Stimulated activated CD8-positive, alpha-beta memory T cell treated with anti-CD3 and anti-CD28 coated beads, Interleukin-4, amount 100 ng/mL, for 48 hours (primary cell): ENCODE measurements around the gene C5AR2.
"Not testable (repeated sequence)": the region's sequence is repeated elsewhere in the genome, so short reads cannot be mapped to it uniquely, and the experiment has no call there.

ENCODE experiments used
- DNase-seq: peaks from one replicate; pipeline ENCODE4 v3.0.0-alpha.2; 2020

C5AR2 gene

GRCh38 chr19:47324502-47324901 lies 7.5 kb upstream of the C5AR2 start:
- DNase-seq, result no peak

DNA sequence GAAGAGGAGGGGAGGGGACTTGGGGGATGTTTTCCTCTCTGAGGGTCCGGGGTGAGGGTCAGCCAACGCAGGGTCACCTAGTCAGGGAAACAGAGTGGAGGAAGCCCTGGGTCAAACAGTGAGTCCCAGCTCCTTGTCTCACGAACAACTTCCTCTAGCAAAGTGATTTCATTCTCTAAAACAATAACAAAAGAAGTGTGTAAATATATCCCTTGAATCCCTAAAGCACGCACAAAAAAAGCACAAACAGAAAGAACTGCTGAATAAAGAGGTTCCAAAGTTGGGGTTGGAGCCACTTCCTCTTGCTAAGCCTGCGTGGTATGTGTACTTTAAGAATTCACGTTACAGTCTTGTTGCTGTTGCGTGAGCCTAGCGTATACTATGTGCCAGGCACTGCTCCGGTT lies 1.5 kb upstream of the C5AR2 start:
- DNase-seq, result no peak

GRCh38 chr19:47331490-47331889 lies 485 bp upstream of the C5AR2 start:
- DNase-seq, result no peak

DNA sequence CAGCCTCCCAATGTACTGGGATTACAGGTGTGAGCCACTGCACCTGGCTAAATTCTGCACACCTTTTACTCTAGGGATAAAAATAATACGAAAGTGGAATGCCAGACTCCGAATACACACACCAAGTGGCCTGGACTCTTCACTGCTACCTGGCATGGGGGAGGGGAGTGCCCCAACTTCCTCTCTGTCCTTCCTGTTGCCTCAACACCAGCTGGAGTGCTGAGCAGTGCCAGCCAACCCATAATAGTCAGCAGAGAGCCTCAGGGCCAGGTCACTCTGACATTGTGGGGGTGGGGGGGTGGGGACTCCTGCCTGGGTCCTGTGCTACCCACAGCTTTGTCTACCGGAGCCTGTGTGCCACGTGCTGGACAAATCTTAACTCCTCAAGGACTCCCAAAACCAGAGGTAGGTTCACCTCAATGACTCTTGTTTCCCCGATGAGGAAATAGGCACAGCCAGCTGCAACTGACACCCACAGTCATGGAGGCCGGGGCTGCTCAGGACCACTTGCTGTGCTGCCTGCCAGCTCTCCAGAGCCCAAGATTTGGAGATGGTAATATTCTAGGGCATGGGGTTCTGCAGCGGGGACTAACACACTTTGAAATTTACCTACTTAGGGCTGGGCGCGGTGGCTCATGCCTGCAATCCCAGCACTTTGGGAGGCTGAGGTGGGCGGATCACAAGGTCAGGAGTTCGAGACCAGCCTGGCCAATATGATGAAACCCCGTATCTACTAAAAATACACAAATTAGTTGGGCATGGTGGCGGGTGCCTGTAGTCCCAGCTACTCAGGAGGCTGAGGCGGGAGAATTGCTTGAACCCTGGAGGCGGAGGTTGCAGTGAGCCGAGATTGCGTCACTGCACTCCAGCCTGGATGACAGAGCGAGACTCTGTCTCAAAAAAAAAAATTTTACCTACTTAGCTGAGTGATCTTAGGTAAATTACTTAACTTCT lies 5.1 kb downstream of the C5AR2 start:
- DNase-seq, result not testable (repeated sequence)

DNA sequence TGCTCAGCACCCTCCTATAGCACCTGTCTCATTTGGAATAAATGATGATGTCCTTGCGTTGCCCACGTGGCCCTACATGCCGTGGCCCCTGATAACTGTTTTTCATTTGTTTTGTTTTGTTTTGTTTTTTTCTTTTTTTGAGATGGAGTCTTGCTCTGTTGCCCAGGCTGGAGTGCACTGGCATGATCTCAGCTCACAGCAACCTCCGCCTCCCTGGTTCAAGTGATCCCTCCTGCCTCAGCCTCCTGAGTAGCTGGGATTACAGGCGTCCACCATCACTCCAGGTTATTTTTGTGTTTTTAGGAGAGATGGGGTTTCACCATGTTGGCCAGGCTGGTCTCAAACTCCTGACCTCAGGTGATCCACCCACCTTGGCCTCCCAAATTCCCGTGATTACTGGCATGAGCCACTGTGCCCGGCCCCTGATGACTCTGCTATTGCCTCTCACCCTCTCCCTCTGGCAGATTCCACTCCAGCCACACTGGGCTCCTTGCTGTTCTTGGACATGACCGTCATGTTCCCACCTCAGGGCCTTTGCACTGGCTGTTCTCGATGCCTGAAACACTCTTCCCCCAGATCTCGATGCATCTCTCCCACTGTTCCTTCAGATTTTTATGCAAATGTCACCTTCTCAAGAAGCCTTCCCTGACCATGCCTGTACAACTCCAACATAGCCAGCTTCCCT lies 7.4 kb downstream of the C5AR2 start:
- DNase-seq, result no peak

DNA sequence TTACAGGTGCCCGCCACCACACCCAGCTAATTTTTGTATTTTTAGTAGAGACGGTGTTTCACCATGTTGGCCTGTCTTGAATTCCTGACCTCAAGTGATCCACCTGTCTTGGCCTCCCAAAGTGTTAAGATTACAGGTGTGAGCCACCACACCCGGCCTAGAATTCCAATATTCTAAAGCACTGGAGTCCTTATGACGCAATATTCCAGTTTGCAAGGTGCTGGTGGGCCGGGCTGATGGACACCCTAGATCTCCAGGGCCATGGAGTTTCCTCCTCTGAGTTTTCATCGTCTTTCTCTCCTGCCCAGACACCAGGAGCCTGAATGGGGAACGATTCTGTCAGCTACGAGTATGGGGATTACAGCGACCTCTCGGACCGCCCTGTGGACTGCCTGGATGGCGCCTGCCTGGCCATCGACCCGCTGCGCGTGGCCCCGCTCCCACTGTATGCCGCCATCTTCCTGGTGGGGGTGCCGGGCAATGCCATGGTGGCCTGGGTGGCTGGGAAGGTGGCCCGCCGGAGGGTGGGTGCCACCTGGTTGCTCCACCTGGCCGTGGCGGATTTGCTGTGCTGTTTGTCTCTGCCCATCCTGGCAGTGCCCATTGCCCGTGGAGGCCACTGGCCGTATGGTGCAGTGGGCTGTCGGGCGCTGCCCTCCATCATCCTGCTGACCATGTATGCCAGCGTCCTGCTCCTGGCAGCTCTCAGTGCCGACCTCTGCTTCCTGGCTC lies 8.7 kb downstream of the C5AR2 start:
- DNase-seq, result no peak

- no peak for DNase-seq
Measured at GRCh38 chr19:47341734-47342133, 9.8 kb downstream of the C5AR2 start.

DNA sequence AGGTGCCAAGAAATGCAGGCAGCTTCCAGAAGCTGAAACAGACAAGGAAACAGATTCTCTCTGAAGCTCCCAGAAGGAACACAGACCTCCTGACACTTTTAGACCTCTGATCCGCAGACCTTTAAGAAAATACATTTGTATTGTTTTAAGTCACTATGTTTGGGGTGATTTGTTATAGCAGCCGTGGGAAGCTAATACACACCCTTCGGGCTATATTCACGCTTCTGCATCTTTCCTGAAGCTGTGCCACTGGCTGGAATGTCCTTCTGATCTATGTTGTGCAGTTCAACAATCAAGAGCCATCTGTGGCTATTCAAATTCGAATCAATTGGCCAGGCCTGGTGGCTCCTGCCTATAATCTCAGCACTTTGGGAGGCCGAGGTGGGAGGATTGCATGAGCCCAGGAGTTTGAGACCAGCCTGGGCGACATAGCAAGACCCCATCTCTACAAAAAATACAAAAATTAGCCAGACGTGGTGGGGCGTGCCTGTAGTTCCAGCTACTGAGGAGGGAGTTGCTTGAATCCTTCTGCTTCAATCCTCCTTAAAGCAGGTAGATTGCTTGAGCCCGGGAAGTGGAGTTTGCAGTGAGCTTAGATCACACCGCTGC lies 11.3 kb downstream of the C5AR2 start:
- no peak for DNase-seq

DNA sequence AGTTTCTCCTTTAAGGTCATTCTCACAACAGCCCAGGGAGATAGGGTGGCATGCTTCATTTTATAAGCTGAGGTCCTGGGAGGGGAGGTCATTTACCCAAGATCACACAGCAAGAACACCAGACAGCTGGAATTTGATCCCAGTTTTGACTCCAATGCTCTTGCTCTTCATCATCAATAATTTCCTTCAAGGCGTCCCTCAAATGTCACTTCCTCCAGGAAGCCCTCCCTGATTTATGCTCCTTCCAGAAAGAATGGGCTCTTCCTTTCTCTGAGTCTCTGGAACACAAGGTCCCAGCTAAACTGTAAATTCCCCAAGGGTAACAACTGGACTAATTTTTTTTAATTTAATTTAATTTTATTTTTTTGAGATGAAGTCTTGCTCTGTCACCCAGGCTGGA lies 12.4 kb downstream of the C5AR2 start:
- no peak for DNase-seq

- not testable (repeated sequence) for DNase-seq
Measured at GRCh38 chr19:47346024-47346423, 14.0 kb downstream of the C5AR2 start.

DNA sequence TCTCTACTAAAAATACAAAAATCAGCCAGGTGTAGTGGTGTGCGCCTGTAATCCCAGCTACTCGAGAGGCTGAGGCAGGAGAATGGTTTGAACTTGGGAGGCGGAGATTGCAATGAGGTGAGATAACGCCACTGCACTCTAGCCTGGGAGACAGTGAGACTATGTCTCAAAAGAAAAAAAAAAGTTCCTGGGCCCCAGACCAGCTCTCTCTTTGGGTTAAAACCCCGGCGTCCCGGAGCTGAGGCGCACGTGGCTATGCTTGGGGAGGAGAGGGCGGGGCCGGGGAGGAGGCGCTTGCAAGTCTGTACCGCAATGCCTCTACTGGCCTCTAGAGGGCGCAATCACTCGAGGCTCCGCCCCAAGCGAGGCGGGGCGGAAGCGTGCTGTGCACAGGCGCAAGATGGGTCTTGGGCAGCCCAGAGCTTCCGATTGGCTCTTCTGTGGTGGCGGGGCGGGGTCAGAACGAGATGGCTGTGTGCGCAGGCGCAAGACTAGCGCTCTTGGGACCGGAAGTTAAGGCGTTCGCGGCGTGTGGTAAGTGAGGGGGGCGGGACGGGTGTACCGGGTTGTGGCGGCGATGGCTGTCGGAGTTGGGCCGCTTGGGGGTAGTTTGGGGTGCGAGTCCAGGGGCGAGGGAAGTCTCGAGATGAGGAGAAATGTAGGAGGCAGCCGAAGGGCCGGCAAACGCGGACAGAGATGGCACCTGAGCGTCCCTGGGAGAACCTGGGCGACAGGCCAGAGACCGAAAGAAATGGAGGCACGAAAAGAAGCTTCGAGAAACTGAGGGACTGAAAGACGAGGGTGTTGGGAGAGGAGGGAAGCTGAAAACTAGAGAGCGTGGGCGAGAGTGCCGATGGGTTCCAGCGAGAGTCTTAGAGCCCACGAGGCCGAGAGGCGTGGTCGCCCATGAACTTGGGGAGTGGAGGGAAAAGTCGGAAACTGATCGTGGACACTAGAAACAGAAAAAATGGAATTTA lies 17.1 kb downstream of the C5AR2 start, which contains the start of gene DHX34:
TSS of gene DHX34 (plus strand) at position 497 of the 977 bp plus-strand sequence. CDS start 3,716 bp downstream, outside the sequence.
- DNase-seq, result peak; percentile 99

DNA sequence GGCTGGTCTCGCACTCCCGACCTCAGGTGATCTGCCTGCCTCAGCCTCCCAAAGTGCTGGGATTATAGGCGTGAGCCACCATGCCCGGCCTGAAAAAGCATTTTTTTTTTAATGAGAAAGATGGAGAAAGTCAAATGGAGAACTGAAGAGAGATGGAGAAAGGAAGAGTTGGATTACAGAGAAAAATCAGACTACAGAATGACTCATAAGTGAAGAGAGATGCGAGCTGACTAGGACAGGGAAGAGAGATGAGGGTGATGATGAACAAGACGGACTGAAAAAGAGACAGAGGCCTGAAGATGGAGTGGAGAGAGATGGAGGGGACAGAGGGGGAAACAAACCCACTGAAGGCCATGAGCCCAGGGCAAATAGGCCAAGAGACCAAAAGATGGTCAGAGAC lies 18.7 kb downstream of the C5AR2 start:
- DNase-seq, result no peak

- DNase-seq, result no peak
Measured at GRCh38 chr19:47351548-47351947, 19.6 kb downstream of the C5AR2 start.

- DNase-seq, result no peak
Measured at GRCh38 chr19:47352095-47352494, 20.1 kb downstream of the C5AR2 start.

GRCh38 chr19:47353307-47353712 lies 21.3 kb downstream of the C5AR2 start:
- no peak for DNase-seq

DNA sequence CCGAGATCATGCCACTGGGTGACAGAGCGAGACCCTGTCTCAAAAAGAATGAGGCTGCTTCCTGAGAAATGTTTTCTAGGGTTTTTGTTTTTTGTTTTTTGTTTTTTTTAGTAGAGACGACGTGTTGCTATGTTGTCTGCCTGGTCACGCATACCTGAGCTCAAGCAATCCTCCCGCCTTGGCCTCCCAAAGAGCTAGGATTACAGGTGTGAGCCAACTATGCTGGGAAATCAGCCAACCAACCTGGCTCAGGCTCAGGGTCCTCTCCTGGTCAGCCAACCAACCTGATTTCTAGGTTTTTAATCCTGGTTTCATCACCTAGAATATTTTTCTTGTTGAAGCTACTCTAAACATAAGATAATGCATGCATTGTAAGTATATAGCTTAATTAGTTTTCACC lies 24.9 kb downstream of the C5AR2 start:
- no peak for DNase-seq

GRCh38 chr19:47357788-47358680 lies 26.1 kb downstream of the C5AR2 start:
- peak; percentile 32 for DNase-seq

GRCh38 chr19:47358936-47359335 lies 27.0 kb downstream of the C5AR2 start:
- DNase-seq, result no peak

GRCh38 chr19:47362321-47362720 lies 30.3 kb downstream of the C5AR2 start:
- DNase-seq, result no peak

- DNase-seq, result no peak
Measured at GRCh38 chr19:47363758-47364531, 32.0 kb downstream of the C5AR2 start.
